NOMO-1 treated with DMSO at 0.1 percent for 48 hours (cell line): Measurements from ENCODE around the gene VSTM4.

Source experiments
- DNase-seq: peaks from one replicate; lab custom pipeline; 2025; ENCODE audit not compliant: unreplicated experiment; lab: John Stamatoyannopoulos, UW

VSTM4 gene

GRCh38 chr10:49143249-49143648, 27.9 kb upstream of the VSTM4 start:
- no peak for DNase-seq

GRCh38 chr10:49141541-49142332, 26.4 kb upstream of the VSTM4 start:
- no peak for DNase-seq

GRCh38 chr10:49140304-49141177, 25.2 kb upstream of the VSTM4 start:
- no peak for DNase-seq

GRCh38 chr10:49139846-49140195, 24.5 kb upstream of the VSTM4 start:
- no peak for DNase-seq

GRCh38 chr10:49139028-49139845, 23.9 kb upstream of the VSTM4 start:
- peak; percentile 66 for DNase-seq

- DNase-seq = no peak
Observed at GRCh38 chr10:49138361-49138891, 23.1 kb upstream of the VSTM4 start.

GRCh38 chr10:49136525-49136924, 21.2 kb upstream of the VSTM4 start:
- no peak for DNase-seq

- DNase-seq = peak; percentile 17
Observed at GRCh38 chr10:49135575-49136313, 20.4 kb upstream of the VSTM4 start.

- DNase-seq = no peak
Observed at GRCh38 chr10:49134327-49134726, 19.0 kb upstream of the VSTM4 start.

GRCh38 chr10:49133706-49134248, 18.5 kb upstream of the VSTM4 start, which contains the start of gene FAM170B:
TSS of gene FAM170B (minus strand) at chr10:49134021. CDS start at chr10:49133918, 103 bp downstream.
- no peak for DNase-seq

GRCh38 chr10:49132362-49132737, 17.0 kb upstream of the VSTM4 start:
- no peak for DNase-seq

- DNase-seq = no peak
Observed at GRCh38 chr10:49131507-49132361, 16.4 kb upstream of the VSTM4 start.

- DNase-seq = no peak
Observed at GRCh38 chr10:49129376-49129775, 14.1 kb upstream of the VSTM4 start.

GRCh38 chr10:49128854-49129253, 13.5 kb upstream of the VSTM4 start:
- DNase-seq = no peak

GRCh38 chr10:49123981-49124950, 8.9 kb upstream of the VSTM4 start:
- DNase-seq = no peak

- no peak for DNase-seq
Observed at GRCh38 chr10:49120911-49121310, 5.6 kb upstream of the VSTM4 start.

GRCh38 chr10:49119746-49120145, 4.4 kb upstream of the VSTM4 start:
- no peak for DNase-seq
